HEK293 (cell line): ENCODE data around the gene FMN1.

Experiments used
- CTCF ChIP-seq: fragments of 450-650 bp; formaldehyde crosslinking; IDR thresholded peaks from 2 replicates; pipeline ENCODE4 v1.5.1; 2016; ENCODE audit warnings: missing biosample characterization, missing genetic modification characterization
- YY1 ChIP-seq: fragments of 450-650 bp; formaldehyde crosslinking; IDR thresholded peaks from 2 replicates; pipeline ENCODE4 v1.5.1; 2018; ENCODE audit warnings: missing biosample characterization, missing genetic modification characterization
- ZNF513 ChIP-seq: fragments of 450-650 bp; IDR thresholded peaks from 2 replicates; pipeline ENCODE4 v1.5.1; 2018; ENCODE audit warnings: missing biosample characterization, missing genetic modification characterization

GRCh38 chr15:32843219-32843815 lies 351.2 kb downstream of the FMN1 start:
- no peak for TF ChIP-seq ZNF513 (tag by site-specific recombination)
- no peak for TF ChIP-seq CTCF (tag by site-specific recombination)
- no peak for TF ChIP-seq YY1
